GM12878 (cell line): ENCODE results near the gene CAMTA2. TPM values are rescaled to one million over a fixed set of nuclear protein-coding genes. Genes with fewer than 3 reads are reported as not detected.

ENCODE experiments used
- ATAC-seq: fragments of 200-7000 bp; cut with Tn5 transposase; 3 replicates; pipeline ENCODE4 v1.9.1; 2020; ENCODE audit warnings: mild to moderate bottlenecking, moderate library complexity
- BruUV-seq: library from RNA; stranded (reverse); fragments of 400-500 nt; replicated peaks from 2 replicates; lab custom pipeline; 2021; lab: Mats Ljungman, UMichigan
- CTCF ChIA-PET: fragments of 300-600 bp; sonication (Branson Sonifier 250); formaldehyde crosslinking; extraction: SDS; loops from one replicate; lab custom pipeline; 2021; ENCODE audit warnings: inconsistent platforms; lab: Yijun Ruan, JAX
- POLR2A ChIA-PET: fragments of 350-600 bp; formaldehyde crosslinking; extraction: SDS; loops from one replicate; lab custom pipeline; 2021; ENCODE audit warnings: inconsistent platforms; lab: Charles Lee
- RAD21 ChIA-PET: fragments of 300-600 bp; sonication (Branson Sonifier 250); formaldehyde crosslinking; loops from one replicate; lab custom pipeline; 2023; ENCODE audit warnings: antibody characterized with exemption; ENCODE audit not compliant: unreplicated experiment; lab: Charles Lee
- SMC1A ChIA-PET: fragments of 300-600 bp; sonication (Branson Sonifier 250); formaldehyde crosslinking; loops from one replicate; lab custom pipeline; 2023; ENCODE audit not compliant: unreplicated experiment, uncharacterized antibody; lab: Charles Lee
- DNase-seq: peaks from one replicate; pipeline ENCODE4 v3.0.0-alpha.2; 2011; ENCODE audit warnings: low read depth, low spot score
- FAIRE-seq: peaks from 3 replicates; lab custom pipeline; 2011; peaks lifted over from hg19 to GRCh38; lab: Jason Lieb, UNC
- H2AFZ ChIP-seq: 2 replicates; pipeline ENCODE4 v1.6.0; 2011; ENCODE audit warnings: low read depth, low read length, control low read depth; ENCODE audit not compliant: control insufficient read depth
- H3K27ac ChIP-seq: 2 replicates; pipeline ENCODE4 v1.5.1; 2011; ENCODE audit warnings: control low read depth; ENCODE audit not compliant: control insufficient read depth, insufficient read depth
- H3K27me3 ChIP-seq, 2 experiments: replicated peaks in 1 of 2; 2 replicates each; pipeline versions ENCODE4 v1.6.0 to v1.6.1; 2011; ENCODE audit warnings: low read length in 1 of 2; ENCODE audit not compliant: control insufficient read depth in 2 of 2, insufficient read depth in 2 of 2
- H3K36me3 ChIP-seq, 2 experiments: 2 replicates each; pipeline ENCODE4 v1.5.1; 2011; ENCODE audit warnings: low read length in 1 of 2; ENCODE audit not compliant: control insufficient read depth in 2 of 2, insufficient read depth in 2 of 2
- H3K4me1 ChIP-seq: 2 replicates; pipeline ENCODE4 v1.6.1; 2011; ENCODE audit warnings: mild to moderate bottlenecking, low read length, moderate library complexity, mixed read lengths; ENCODE audit not compliant: control insufficient read depth, insufficient read depth
- H3K4me2 ChIP-seq: 2 replicates; pipeline ENCODE4 v1.6.0; 2011; ENCODE audit warnings: control low read depth; ENCODE audit not compliant: control insufficient read depth, insufficient read depth
- H3K4me3 ChIP-seq: fragments of 200-600 bp; sonication (generic); 2 replicates; pipeline ENCODE4 v1.5.1; 2016
- H3K79me2 ChIP-seq: 2 replicates; pipeline ENCODE4 v1.6.0; 2011; ENCODE audit warnings: low read length; ENCODE audit not compliant: control insufficient read depth, insufficient read depth
- H3K9ac ChIP-seq: 2 replicates; pipeline ENCODE4 v1.8.0; 2011; ENCODE audit warnings: low read length, control low read depth, mixed read lengths; ENCODE audit not compliant: control insufficient read depth, insufficient read depth
- H3K9me3 ChIP-seq: replicated peaks from 3 replicates; pipeline ENCODE4 v1.5.1; 2011; ENCODE audit warnings: mild to moderate bottlenecking, low read length; ENCODE audit not compliant: control insufficient read depth, insufficient read depth
- H4K20me1 ChIP-seq: 2 replicates; pipeline ENCODE4 v1.6.0; 2011; ENCODE audit not compliant: control insufficient read depth, insufficient read depth
- ELK1 ChIP-seq: IDR thresholded peaks from 2 replicates; pipeline ENCODE4 v1.6.1; 2012; ENCODE audit warnings: low read depth, low read length, improper control_type of control experiment
- KAT2A ChIP-seq: conservative IDR thresholded peaks from 2 replicates; pipeline ENCODE4 v1.6.1; 2011; ENCODE audit warnings: low read depth, low read length; ENCODE audit not compliant: control insufficient read depth
- LARP7 ChIP-seq: fragments of 450-650 bp; IDR thresholded peaks from 2 replicates; pipeline ENCODE4 v1.6.1; 2017; ENCODE audit warnings: mild to moderate bottlenecking
- NBN ChIP-seq: fragments of 450-650 bp; IDR thresholded peaks from 2 replicates; pipeline ENCODE4 v1.6.1; 2016
- NR2C1 ChIP-seq: fragments of 450-650 bp; IDR thresholded peaks from 2 replicates; pipeline ENCODE4 v1.6.1; 2017; ENCODE audit warnings: antibody characterized with exemption, mild to moderate bottlenecking, moderate library complexity
- POLR2AphosphoS5 ChIP-seq: IDR thresholded peaks from 2 replicates; pipeline ENCODE4 v1.6.1; 2011; ENCODE audit warnings: mild to moderate bottlenecking, low read length, inconsistent platforms
- SRF ChIP-seq, 2 experiments: IDR thresholded peaks; 2 replicates each; pipeline ENCODE4 v1.6.1; 2011; ENCODE audit warnings: low read depth in 2 of 2, low read length in 2 of 2, mild to moderate bottlenecking in 1 of 2, moderate library complexity in 1 of 2
- WRNIP1 ChIP-seq: IDR thresholded peaks from 2 replicates; pipeline ENCODE4 v1.6.1; 2011; ENCODE audit warnings: low read depth, low read length, improper control_type of control experiment, borderline replicate concordance
- YY1 ChIP-seq: IDR thresholded peaks from 2 replicates; pipeline ENCODE4 v1.6.1; 2011; ENCODE audit warnings: low read depth, mild to moderate bottlenecking, low read length
- ZBED1 ChIP-seq: IDR thresholded peaks from 2 replicates; pipeline ENCODE4 v1.6.1; 2016; ENCODE audit warnings: borderline replicate concordance
- ZNF24 ChIP-seq: fragments of 450-650 bp; IDR thresholded peaks from 2 replicates; pipeline ENCODE4 v1.6.1; 2017; ENCODE audit warnings: antibody characterized with exemption, mild to moderate bottlenecking
- WGBS: methylation state at CpG from one replicate; pipeline ENCODE4 v1.1.6; 2016; ENCODE audit warnings: low lambda C conversion rate; ENCODE audit not compliant: insufficient replicate concordance, insufficient coverage; ENCODE audit errors: missing lambda C conversion rate; 5-methylcytosine and 5-hydroxymethylcytosine counted together
- in situ Hi-C: fragments of 300-500 bp; cut with MboI; formaldehyde crosslinking; loops from 9 replicates; pipeline ENCODE4 v1.14.3; 2018; ENCODE audit warnings: mixed read lengths
- intact Hi-C: fragments of 100-400 bp; cut with micrococcal nuclease; formaldehyde crosslinking; loops from one replicate; pipeline ENCODE4 v1.14.2; 2022; ENCODE audit not compliant: unreplicated experiment
- polyA plus RNA-seq, 11 experiments: library from polyadenylated mRNA; depleted of rRNA in 4 of 11; unstranded in 6 of 11; stranded (reverse) in 5 of 11; fragments of >200 nt; fragmentation: Nextera tagmentation in 4 of 11; fragmentation: Illumina TruSeq in 1 of 11; extraction: Ambion mirVana in 4 of 11; extraction: Trizol in 1 of 11; gene quantifications; 1 replicate in 1 of 11; 2 replicates in 10 of 11; pipeline versions ENCODE4 v1.2.1 to v1.2.3, GENCODE V29; 2011 to 2016; ENCODE audit warnings: inconsistent platforms in 2 of 11, missing spikeins in 2 of 11, low read depth in 1 of 11
- total RNA-seq, 4 experiments: library from RNA; depleted of rRNA in 3 of 4; stranded (reverse); fragments of >200 nt in 3 of 4; fragmentation: Illumina TruSeq in 1 of 4; extraction: Trizol in 1 of 4; gene quantifications; 2 replicates each; pipeline versions ENCODE4 v1.2.1 to v1.2.3, GENCODE V29; 2013 to 2021
- TF ChIP-seq, protein P1 (sequence below): fragments of 450-650 bp; formaldehyde crosslinking; IDR thresholded peaks from 2 replicates; pipeline ENCODE4 v1.4.0; 2020; ENCODE audit warnings: mild to moderate bottlenecking, moderate library complexity
- TF ChIP-seq, protein P2 (sequence below): IDR thresholded peaks from 2 replicates; pipeline ENCODE4 v1.6.1; 2012; ENCODE audit warnings: improper control_type of control experiment, low read depth, low read length; ENCODE audit not compliant: insufficient replicate concordance

Gene CAMTA2
- total and polyA plus RNA-seq, 10 of the 15 experiments (the other 5 are each of a cell fraction or from before 2014, with no cell fraction given) = 0.42 to 29.3 (median 11.2) TPM

- RAD21 ChIA-PET = interaction anchor here (1.0 to 2.1 kb wide), 2 partner anchors 72 to 81 kb away, joined by 3 to 15 read pairs; no protein-coding TSS in a partner anchor
- no TSS peak for BruUV-seq
- ATAC-seq (peak; percentile 92), FAIRE-seq (peak; percentile 62), DNase-seq (no peak)
- H3K4me1 ChIP-seq = peaks cover 12% of the 10 kb centered on the region
- CTCF ChIA-PET = interaction anchor here (0.7 to 4.5 kb wide), 17 partner anchors 9 to 130 kb away, joined by 3 to 55 read pairs (median 4); partner anchors contain the start of genes CHRNE and SLC52A1
- H2AFZ ChIP-seq = no peak overlapping the region; the same call in 1 of the 2 replicates
- no peaks in the 10 kb centered on the region for H4K20me1 ChIP-seq
- H3K4me3 ChIP-seq = no peak overlapping the region
- SMC1A ChIA-PET = interaction anchor here (0.9 to 3.6 kb wide), 6 partner anchors 12 to 81 kb away, joined by 3 to 29 read pairs (median 5); partner anchors contain the start of gene SPAG7
- 0 out of 2 replicates have a peak overlapping the region, but pooled peaks have one; percentile 3 for H3K27ac ChIP-seq
- intact Hi-C loops = loop anchor here (1.0 kb wide), 1 partner anchor 82 kb away; no protein-coding TSS in a partner anchor
- in situ Hi-C loops = loop anchor here (5.0 kb wide), 1 partner anchor 87 kb away; no protein-coding TSS in a partner anchor
- H3K27me3 ChIP-seq = no peaks in the 10 kb centered on the region
- H3K4me2 ChIP-seq = no peak overlapping the region
- 26% methylated on average over 6 of the region's 6 CpGs for WGBS
- no peaks in the 10 kb centered on the region for H3K79me2 ChIP-seq
- H3K9ac ChIP-seq = no peak overlapping the region
- POLR2A ChIA-PET = interaction anchor here (0.5 to 2.4 kb wide), 3 partner anchors 13 to 81 kb away, joined by 3 to 8 read pairs (median 4); partner anchors contain the start of gene SPAG7
- no peaks in the 10 kb centered on the region for H3K9me3 ChIP-seq
- H3K36me3 ChIP-seq = peaks cover 12 to 16% of the 10 kb centered on the region in 2 experiments; a peak in 3 of 4 replicates
- no peak for TF ChIP-seq KAT2A
- TF ChIP-seq, protein P1, sequence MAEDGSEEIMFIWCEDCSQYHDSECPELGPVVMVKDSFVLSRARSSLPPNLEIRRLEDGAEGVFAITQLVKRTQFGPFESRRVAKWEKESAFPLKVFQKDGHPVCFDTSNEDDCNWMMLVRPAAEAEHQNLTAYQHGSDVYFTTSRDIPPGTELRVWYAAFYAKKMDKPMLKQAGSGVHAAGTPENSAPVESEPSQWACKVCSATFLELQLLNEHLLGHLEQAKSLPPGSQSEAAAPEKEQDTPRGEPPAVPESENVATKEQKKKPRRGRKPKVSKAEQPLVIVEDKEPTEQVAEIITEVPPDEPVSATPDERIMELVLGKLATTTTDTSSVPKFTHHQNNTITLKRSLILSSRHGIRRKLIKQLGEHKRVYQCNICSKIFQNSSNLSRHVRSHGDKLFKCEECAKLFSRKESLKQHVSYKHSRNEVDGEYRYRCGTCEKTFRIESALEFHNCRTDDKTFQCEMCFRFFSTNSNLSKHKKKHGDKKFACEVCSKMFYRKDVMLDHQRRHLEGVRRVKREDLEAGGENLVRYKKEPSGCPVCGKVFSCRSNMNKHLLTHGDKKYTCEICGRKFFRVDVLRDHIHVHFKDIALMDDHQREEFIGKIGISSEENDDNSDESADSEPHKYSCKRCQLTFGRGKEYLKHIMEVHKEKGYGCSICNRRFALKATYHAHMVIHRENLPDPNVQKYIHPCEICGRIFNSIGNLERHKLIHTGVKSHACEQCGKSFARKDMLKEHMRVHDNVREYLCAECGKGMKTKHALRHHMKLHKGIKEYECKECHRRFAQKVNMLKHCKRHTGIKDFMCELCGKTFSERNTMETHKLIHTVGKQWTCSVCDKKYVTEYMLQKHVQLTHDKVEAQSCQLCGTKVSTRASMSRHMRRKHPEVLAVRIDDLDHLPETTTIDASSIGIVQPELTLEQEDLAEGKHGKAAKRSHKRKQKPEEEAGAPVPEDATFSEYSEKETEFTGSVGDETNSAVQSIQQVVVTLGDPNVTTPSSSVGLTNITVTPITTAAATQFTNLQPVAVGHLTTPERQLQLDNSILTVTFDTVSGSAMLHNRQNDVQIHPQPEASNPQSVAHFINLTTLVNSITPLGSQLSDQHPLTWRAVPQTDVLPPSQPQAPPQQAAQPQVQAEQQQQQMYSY (CRISPR knock-in tag) = no peak
- no peak for TF ChIP-seq NR2C1
- no peak for TF ChIP-seq LARP7
- 0 out of 2 replicates have a peak, but pooled peaks have one; percentile 58 for TF ChIP-seq ELK1
- no peak for TF ChIP-seq ZNF24
- peak; percentile 64 to 90 for TF ChIP-seq SRF (IDR thresholded peaks at IDR 0.05; ENCODE audit: low read depth in 2 of 2, low read length in 2 of 2)
- peak; percentile 65 for TF ChIP-seq POLR2AphosphoS5
- no peak for TF ChIP-seq ZBED1
- TF ChIP-seq, protein P2, sequence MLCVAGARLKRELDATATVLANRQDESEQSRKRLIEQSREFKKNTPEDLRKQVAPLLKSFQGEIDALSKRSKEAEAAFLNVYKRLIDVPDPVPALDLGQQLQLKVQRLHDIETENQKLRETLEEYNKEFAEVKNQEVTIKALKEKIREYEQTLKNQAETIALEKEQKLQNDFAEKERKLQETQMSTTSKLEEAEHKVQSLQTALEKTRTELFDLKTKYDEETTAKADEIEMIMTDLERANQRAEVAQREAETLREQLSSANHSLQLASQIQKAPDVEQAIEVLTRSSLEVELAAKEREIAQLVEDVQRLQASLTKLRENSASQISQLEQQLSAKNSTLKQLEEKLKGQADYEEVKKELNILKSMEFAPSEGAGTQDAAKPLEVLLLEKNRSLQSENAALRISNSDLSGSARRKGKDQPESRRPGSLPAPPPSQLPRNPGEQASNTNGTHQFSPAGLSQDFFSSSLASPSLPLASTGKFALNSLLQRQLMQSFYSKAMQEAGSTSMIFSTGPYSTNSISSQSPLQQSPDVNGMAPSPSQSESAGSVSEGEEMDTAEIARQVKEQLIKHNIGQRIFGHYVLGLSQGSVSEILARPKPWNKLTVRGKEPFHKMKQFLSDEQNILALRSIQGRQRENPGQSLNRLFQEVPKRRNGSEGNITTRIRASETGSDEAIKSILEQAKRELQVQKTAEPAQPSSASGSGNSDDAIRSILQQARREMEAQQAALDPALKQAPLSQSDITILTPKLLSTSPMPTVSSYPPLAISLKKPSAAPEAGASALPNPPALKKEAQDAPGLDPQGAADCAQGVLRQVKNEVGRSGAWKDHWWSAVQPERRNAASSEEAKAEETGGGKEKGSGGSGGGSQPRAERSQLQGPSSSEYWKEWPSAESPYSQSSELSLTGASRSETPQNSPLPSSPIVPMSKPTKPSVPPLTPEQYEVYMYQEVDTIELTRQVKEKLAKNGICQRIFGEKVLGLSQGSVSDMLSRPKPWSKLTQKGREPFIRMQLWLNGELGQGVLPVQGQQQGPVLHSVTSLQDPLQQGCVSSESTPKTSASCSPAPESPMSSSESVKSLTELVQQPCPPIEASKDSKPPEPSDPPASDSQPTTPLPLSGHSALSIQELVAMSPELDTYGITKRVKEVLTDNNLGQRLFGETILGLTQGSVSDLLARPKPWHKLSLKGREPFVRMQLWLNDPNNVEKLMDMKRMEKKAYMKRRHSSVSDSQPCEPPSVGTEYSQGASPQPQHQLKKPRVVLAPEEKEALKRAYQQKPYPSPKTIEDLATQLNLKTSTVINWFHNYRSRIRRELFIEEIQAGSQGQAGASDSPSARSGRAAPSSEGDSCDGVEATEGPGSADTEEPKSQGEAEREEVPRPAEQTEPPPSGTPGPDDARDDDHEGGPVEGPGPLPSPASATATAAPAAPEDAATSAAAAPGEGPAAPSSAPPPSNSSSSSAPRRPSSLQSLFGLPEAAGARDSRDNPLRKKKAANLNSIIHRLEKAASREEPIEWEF = no peak
- peak; percentile 63; the same call in 1 of the 2 replicates for TF ChIP-seq YY1
- TF ChIP-seq NBN = 0 out of 2 replicates have a peak, but pooled peaks have one; percentile 26
- no peak for TF ChIP-seq WRNIP1
Measured at GRCh38 chr17:4980644-4981216, 6.7 kb downstream of the CAMTA2 start.
